SU-DHL-6 (cell line): ENCODE data around the gene DENND1B.

ENCODE experiments used
- CTCF ChIP-seq: fragments of 200-600 bp; sonication (generic); IDR thresholded peaks from one replicate; pipeline ENCODE4 v1.5.1; 2017; ENCODE audit warnings: antibody characterized with exemption, mild to moderate bottlenecking, low read length, moderate library complexity; ENCODE audit not compliant: insufficient read depth, poor library complexity, severe bottlenecking
- EZH2phosphoT487 ChIP-seq: fragments of 200-600 bp; sonication (generic), shearing (Covaris generic); conservative IDR thresholded peaks from 2 replicates; pipeline ENCODE4 v1.6.1; 2018; ENCODE audit warnings: mild to moderate bottlenecking, antibody characterized with exemption, low read length, moderate library complexity, mixed read lengths

- TF ChIP-seq CTCF = no peak
- no peak for TF ChIP-seq EZH2phosphoT487
Measured at GRCh38 chr1:197808880-197809279, 33.6 kb upstream of the DENND1B start.
